Right lobe of liver (tissue), 4 donors: Measurements from ENCODE around the gene RELN.

Experiments
- CTCF ChIP-seq, 4 donors: fragments of 200-600 bp in 3 of 4; fragments of 450-650 bp in 1 of 4; IDR thresholded peaks; one replicate each; pipeline versions ENCODE4 v1.5.1 to v1.8.0; 2016 to 2022; ENCODE audit warnings: antibody characterized with exemption in 4 of 4, mild to moderate bottlenecking in 2 of 4
- POLR2A ChIP-seq: fragments of 450-650 bp; IDR thresholded peaks from one replicate; pipeline ENCODE4 v1.6.1; 2017; ENCODE audit warnings: antibody characterized with exemption, mild to moderate bottlenecking
- donor health status: DM: no; HTN: no; CAD: no.
- donor health status: DM: no; HTN: no; CAD: no.
- donor health status: DM: no; HTN: yes; CAD: no.

GRCh38 chr7:104035351-104035750, 45.9 kb upstream of the RELN start:
- no peak for TF ChIP-seq POLR2A
- TF ChIP-seq CTCF (IDR thresholded peaks at IDR 0.05): no peak
